Hematopoietic multipotent progenitor cell treated with erythropoietin and hydrocortisone succinate and interleukin-3 and kit ligand, for 8 days (in vitro differentiated cells): ENCODE data around the gene LPCAT1.
"Not testable (repeated sequence)": the region's sequence is repeated elsewhere in the genome, so short reads cannot be mapped to it uniquely, and the experiment has no call there.

ENCODE experiments used
- DNase-seq: peaks from one replicate; pipeline ENCODE4 v3.0.0-alpha.2; 2015

Gene LPCAT1

GRCh38 chr5:1439388-1440097 is 84.2 kb downstream of the LPCAT1 start:
- DNase-seq, result no peak

GRCh38 chr5:1438871-1439270 is 84.9 kb downstream of the LPCAT1 start:
- DNase-seq, result no peak

GRCh38 chr5:1437876-1438559 is 85.7 kb downstream of the LPCAT1 start:
- no peak for DNase-seq

GRCh38 chr5:1437226-1437829 is 86.4 kb downstream of the LPCAT1 start:
- DNase-seq, result no peak

GRCh38 chr5:1436681-1437080 is 87.1 kb downstream of the LPCAT1 start:
- DNase-seq, result no peak

- no peak for DNase-seq
Observed at GRCh38 chr5:1436036-1436435, 87.7 kb downstream of the LPCAT1 start.

GRCh38 chr5:1435369-1435768 is 88.4 kb downstream of the LPCAT1 start:
- DNase-seq, result no peak

- no peak for DNase-seq
Observed at GRCh38 chr5:1432296-1432695, 91.5 kb downstream of the LPCAT1 start.

GRCh38 chr5:1431896-1432295 is 91.9 kb downstream of the LPCAT1 start:
- no peak for DNase-seq

GRCh38 chr5:1431021-1431811 is 92.5 kb downstream of the LPCAT1 start:
- DNase-seq, result no peak

- DNase-seq, result no peak
Observed at GRCh38 chr5:1430121-1430795, 93.5 kb downstream of the LPCAT1 start.

- DNase-seq, result no peak
Observed at GRCh38 chr5:1429496-1429895, 94.3 kb downstream of the LPCAT1 start.

GRCh38 chr5:1429066-1429465 is 94.7 kb downstream of the LPCAT1 start:
- DNase-seq, result no peak

- DNase-seq, result no peak
Observed at GRCh38 chr5:1428107-1428506, 95.7 kb downstream of the LPCAT1 start.

GRCh38 chr5:1424716-1425115 is 99.0 kb downstream of the LPCAT1 start:
- no peak for DNase-seq

GRCh38 chr5:1423901-1424603 is 99.7 kb downstream of the LPCAT1 start:
- DNase-seq, result no peak

GRCh38 chr5:1422522-1422921 is 101.2 kb downstream of the LPCAT1 start:
- not testable (repeated sequence) for DNase-seq

- DNase-seq, result no peak
Observed at GRCh38 chr5:1421521-1422341, 102.0 kb downstream of the LPCAT1 start.

GRCh38 chr5:1420211-1421195 is 103.3 kb downstream of the LPCAT1 start:
- DNase-seq, result no peak
